ENCODE data around the gene CD274. TPM values are rescaled to one million over a fixed set of nuclear protein-coding genes. Genes with fewer than 3 reads are reported as not detected.
"Not testable (repeated sequence)": the region's sequence is repeated elsewhere in the genome, so short reads cannot be mapped to it uniquely, and the experiment has no call there.

CD274 gene
- total RNA-seq, 2 donors from 2014 or later = 1.00 TPM; not detected in 1

- DNase-seq = no peak
- Histone ChIP-seq H3K36me3 (ENCODE audit: control insufficient read depth, insufficient read depth, low read length) (no peaks in the 10 kb centered on the region), H3K27ac (ENCODE audit: low read depth, low read length) (no peak overlapping the region), H3K27me3 (ENCODE audit: control insufficient read depth, insufficient read depth, low read length, poor library complexity, severe bottlenecking) (no peaks in the 10 kb centered on the region), H3K9ac (ENCODE audit: extremely low read depth, low read length, poor library complexity, severe bottlenecking) (no peak overlapping the region), H3K4me1 (ENCODE audit: control insufficient read depth, insufficient read depth, low read length) (no peaks in the 10 kb centered on the region), H3K4me3 (ENCODE audit: low read length) (no peak overlapping the region), H3K9me3 (ENCODE audit: control insufficient read depth, low read length) (no peaks in the 10 kb centered on the region)
- no peaks in the 10 kb centered on the region for H3K9me3 Mint-ChIP-seq
- no peaks in the 10 kb centered on the region for H3K36me3 Mint-ChIP-seq (ENCODE audit: low read depth)
- WGBS, 2 experiments (ENCODE audit: insufficient coverage in 1 of 2, insufficient read length in 1 of 2) = 94 to 100% methylated on average over 1 of the region's 1 CpG
- H3K27me3 Mint-ChIP-seq (ENCODE audit: insufficient read depth) = no peaks in the 10 kb centered on the region
- no peak overlapping the region for H3K4me3 Mint-ChIP-seq
- H3K4me1 Mint-ChIP-seq = peaks cover 13% of the 10 kb centered on the region
- TF ChIP-seq CTCF (conservative IDR thresholded peaks at IDR 0.05) = no peak
- no peak overlapping the region for H3K27ac Mint-ChIP-seq
These were observed 42.8 kb downstream of the CD274 start for GRCh38 chr9:5492965-5493678.

DNA sequence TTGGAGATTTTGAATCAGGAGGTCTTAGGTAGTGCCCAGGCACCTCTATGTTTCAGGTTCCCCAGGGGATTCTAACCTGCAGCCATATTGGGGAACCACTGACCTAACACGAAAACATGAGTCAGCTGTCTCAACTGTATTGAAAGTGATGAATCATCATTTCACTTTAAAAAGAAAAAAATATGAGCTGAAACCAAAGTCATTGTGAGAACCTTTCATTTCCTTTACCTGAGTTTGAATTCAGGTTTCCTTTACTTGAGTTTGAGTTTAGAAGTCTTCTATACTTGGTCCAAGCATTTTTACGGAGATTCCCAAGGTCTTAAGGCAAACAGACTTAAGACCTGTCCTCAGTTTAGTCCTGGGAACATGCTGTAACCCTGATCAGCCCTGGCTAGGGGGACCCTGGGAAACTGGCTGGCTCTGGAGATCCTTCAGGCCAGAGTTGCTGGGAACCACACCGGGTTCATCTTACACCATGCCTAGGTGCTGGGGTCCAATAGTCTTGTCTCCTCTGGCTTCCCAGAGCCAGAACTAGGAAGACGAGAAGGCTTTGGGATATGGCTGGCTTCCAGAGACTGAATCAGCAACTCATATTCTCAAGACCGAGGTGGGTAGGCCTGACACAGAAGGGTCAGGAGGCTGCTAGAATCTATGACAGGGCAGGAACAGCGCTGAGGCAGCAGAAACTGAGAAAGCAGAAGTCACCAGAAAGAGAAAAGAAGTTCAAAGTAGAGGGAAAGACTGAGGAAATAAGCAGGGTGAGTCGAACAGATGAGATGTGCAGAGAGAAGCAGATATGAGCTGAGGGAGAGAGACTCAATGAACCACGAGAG lies 43.6 kb downstream of the CD274 start:
- Histone ChIP-seq H3K4me3 (ENCODE audit: low read length) (no peak overlapping the region), H3K9me3 (ENCODE audit: control insufficient read depth, low read length) (no peaks in the 10 kb centered on the region), H3K4me1 (ENCODE audit: control insufficient read depth, insufficient read depth, low read length) (no peaks in the 10 kb centered on the region), H3K9ac (ENCODE audit: extremely low read depth, low read length, poor library complexity, severe bottlenecking) (no peak overlapping the region), H3K27me3 (ENCODE audit: control insufficient read depth, insufficient read depth, low read length, poor library complexity, severe bottlenecking) (no peaks in the 10 kb centered on the region), H3K27ac (ENCODE audit: low read depth, low read length) (no peak overlapping the region), H3K36me3 (ENCODE audit: control insufficient read depth, insufficient read depth, low read length) (no peaks in the 10 kb centered on the region)
- Mint-ChIP-seq H3K4me3 (no peak overlapping the region), H3K4me1 (peaks cover 8% of the 10 kb centered on the region), H3K27ac (no peak overlapping the region), H3K9me3 (no peaks in the 10 kb centered on the region), H3K27me3 (ENCODE audit: insufficient read depth) (no peaks in the 10 kb centered on the region), H3K36me3 (ENCODE audit: low read depth) (no peaks in the 10 kb centered on the region)
- 89 to 97% methylated on average over 6 to 8 of the region's 8 CpGs for WGBS, 2 experiments (ENCODE audit: insufficient coverage in 1 of 2, insufficient read length in 1 of 2)
- no peak for TF ChIP-seq CTCF (conservative IDR thresholded peaks at IDR 0.05)
- no peak for DNase-seq

DNA sequence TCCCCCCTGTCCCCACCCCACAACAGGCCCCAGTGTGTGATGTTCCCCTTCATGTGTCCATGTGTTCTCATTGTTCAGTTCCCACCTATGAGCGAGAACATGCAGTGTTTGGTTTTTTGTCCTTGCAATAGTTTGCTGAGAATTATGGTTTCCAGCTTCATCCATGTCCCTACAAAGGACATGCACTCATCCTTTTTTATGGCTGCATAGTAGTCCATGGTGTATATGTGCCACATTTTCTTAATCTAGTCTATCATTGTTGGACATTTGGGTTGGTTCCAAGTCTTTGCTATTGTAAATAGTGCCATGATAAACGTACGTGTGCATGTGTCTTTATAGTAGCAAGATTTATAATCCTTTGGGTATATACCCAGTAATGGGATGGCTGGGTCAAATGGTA lies 44.4 kb downstream of the CD274 start:
- not testable (repeated sequence) for H3K36me3 Mint-ChIP-seq (ENCODE audit: low read depth); H3K4me3 ChIP-seq (ENCODE audit: low read length); H3K9me3 ChIP-seq (ENCODE audit: control insufficient read depth, low read length); H3K4me3 Mint-ChIP-seq; H3K27ac ChIP-seq (ENCODE audit: low read depth, low read length); H3K27me3 ChIP-seq (ENCODE audit: control insufficient read depth, insufficient read depth, low read length, poor library complexity, severe bottlenecking); H3K27ac Mint-ChIP-seq; H3K4me1 ChIP-seq (ENCODE audit: control insufficient read depth, insufficient read depth, low read length); H3K27me3 Mint-ChIP-seq (ENCODE audit: insufficient read depth); H3K9ac ChIP-seq (ENCODE audit: extremely low read depth, low read length, poor library complexity, severe bottlenecking); H3K4me1 Mint-ChIP-seq; DNase-seq; H3K36me3 ChIP-seq (ENCODE audit: control insufficient read depth, insufficient read depth, low read length); H3K9me3 Mint-ChIP-seq
- WGBS, 2 experiments (ENCODE audit: insufficient coverage in 1 of 2, insufficient read length in 1 of 2) = 87% methylated on average over 3 of the region's 3 CpGs; no CpG with 5 or more reads in 1 of the 2 experiments

Measured in endodermal cell (in vitro differentiated cells).